Stimulated activated CD8-positive, alpha-beta memory T cell treated with anti-CD3 and anti-CD28 coated beads, Interleukin-4, amount 100 ng/mL, for 4 hours (primary cell): ENCODE data around the gene PLVAP.

ENCODE experiments used
- DNase-seq, 2 donors: peaks; one replicate each; pipeline ENCODE4 v3.0.0-alpha.2; 2020; ENCODE audit warnings: low read depth in 2 of 2, low spot score in 1 of 2

PLVAP gene

GRCh38 chr19:17376935-17377600, at the start of gene PLVAP:
Gene PLVAP (minus strand): TSS chr19:17377342. CDS start chr19:17377288, 54 bp downstream.
- no peak for DNase-seq

GRCh38 chr19:17424743-17425365, 47.7 kb upstream of the PLVAP start:
- DNase-seq: no peak

GRCh38 chr19:17423429-17424208, 46.5 kb upstream of the PLVAP start:
- DNase-seq: no peak

- no peak for DNase-seq
Measured at GRCh38 chr19:17421942-17422341, 44.8 kb upstream of the PLVAP start.

GRCh38 chr19:17420475-17420924, 43.4 kb upstream of the PLVAP start:
- no peak for DNase-seq

GRCh38 chr19:17419621-17420474, 42.7 kb upstream of the PLVAP start, which contains the start of gene MVB12A:
Gene MVB12A (plus strand): TSS chr19:17420047. CDS start chr19:17420136, 89 bp downstream.
- peak; percentile 81 to 91 for DNase-seq

GRCh38 chr19:17419154-17419620, 42.0 kb upstream of the PLVAP start:
- no peak for DNase-seq

GRCh38 chr19:17418710-17419109, 41.6 kb upstream of the PLVAP start:
- DNase-seq: no peak

GRCh38 chr19:17415121-17415520, 38.0 kb upstream of the PLVAP start:
- no peak for DNase-seq

GRCh38 chr19:17414097-17414496, 37.0 kb upstream of the PLVAP start:
- DNase-seq: no peak

GRCh38 chr19:17411801-17412200, 34.7 kb upstream of the PLVAP start:
- DNase-seq: no peak

GRCh38 chr19:17409990-17410389, 32.8 kb upstream of the PLVAP start:
- DNase-seq: no peak

- no peak for DNase-seq
Measured at GRCh38 chr19:17406887-17407196, 29.7 kb upstream of the PLVAP start.

GRCh38 chr19:17406046-17406886, 29.1 kb upstream of the PLVAP start:
- no peak for DNase-seq

- peak in 1 of 2 donors; percentile 27 for DNase-seq
Measured at GRCh38 chr19:17405250-17406045, 28.3 kb upstream of the PLVAP start, which contains the start of gene BST2. Gene BST2 (minus strand): TSS chr19:17405630. CDS start chr19:17405575, 55 bp downstream.

GRCh38 chr19:17404621-17405249, 27.6 kb upstream of the PLVAP start:
- no peak for DNase-seq

- DNase-seq: no peak
Measured at GRCh38 chr19:17404015-17404414, 26.9 kb upstream of the PLVAP start.

- no peak for DNase-seq
Measured at GRCh38 chr19:17402982-17403855, 26.1 kb upstream of the PLVAP start.
